ENCODE data around the gene OR2AK2. TPM values are rescaled to one million over a fixed set of nuclear protein-coding genes. Genes with fewer than 3 reads are reported as not detected.
A peak's percentile ranks its signal among the peaks of the same experiment; 100 is the strongest.
"Not testable (repeated sequence)": the region's sequence is repeated elsewhere in the genome, so short reads cannot be mapped to it uniquely, and the experiment has no call there.

The OR2AK2 gene
- 1 to 10 TPM in 2 of 8 experiments, under 1 TPM in 1, not detected in 5; 1.00 to 1.5 (median 1.1) TPM for total RNA-seq

- ATAC-seq (replicated peaks in 6 of 8) = no peak
- 0 to 84% (median 50%) methylated on average over 1 to 2 of the region's 2 CpGs for WGBS, 10 experiments
Observed at GRCh38 chr1:247964933-247965332, at the start of gene OR2AK2. OR2AK2 (plus strand) TSS chr1:247965233; CDS start chr1:247965377, 144 bp downstream.

GRCh38 chr1:247919952-247920351 lies 45.1 kb upstream of the OR2AK2 start, which contains the start of gene OR2T8:
OR2T8 (plus strand) TSS chr1:247920252; CDS start chr1:247921018, 766 bp downstream.
- H3K27ac ChIP-seq = no peak within 1 kb of the TSS
- H3K4me1 ChIP-seq (replicated peaks in 1 of 2) = no peaks in the 10 kb centered on the region
- ATAC-seq (replicated peaks in 6 of 8) = no peak
- whole genome bisulfite sequencing, 10 experiments = 22 to 86% (median 60%) methylated on average over 1 to 2 of the region's 2 CpGs; no CpG with 5 or more reads in 2 of the 10 experiments
- no peak within 1 kb of the TSS for H3K4me3 ChIP-seq
- in situ Hi-C loops (cut with MboI; ENCODE audit: low pct_unique_long_range_greater_than_20kb in 2 of 9, low sequenced_read_pairs in 9 of 9, unreplicated experiment in 9 of 9) = no loop called here

More at GRCh38 chr1:247964933-247965332, at the start of gene OR2AK2:
- Histone ChIP-seq H3K4me1 (replicated peaks in 1 of 2) (no peaks in the 10 kb centered on the region), H3K4me3 (no peak within 1 kb of the TSS), H3K27ac (no peak within 1 kb of the TSS)
- in situ Hi-C loops (cut with MboI; ENCODE audit: low pct_unique_long_range_greater_than_20kb in 2 of 9, low sequenced_read_pairs in 9 of 9, unreplicated experiment in 9 of 9) = no loop called here

DNA sequence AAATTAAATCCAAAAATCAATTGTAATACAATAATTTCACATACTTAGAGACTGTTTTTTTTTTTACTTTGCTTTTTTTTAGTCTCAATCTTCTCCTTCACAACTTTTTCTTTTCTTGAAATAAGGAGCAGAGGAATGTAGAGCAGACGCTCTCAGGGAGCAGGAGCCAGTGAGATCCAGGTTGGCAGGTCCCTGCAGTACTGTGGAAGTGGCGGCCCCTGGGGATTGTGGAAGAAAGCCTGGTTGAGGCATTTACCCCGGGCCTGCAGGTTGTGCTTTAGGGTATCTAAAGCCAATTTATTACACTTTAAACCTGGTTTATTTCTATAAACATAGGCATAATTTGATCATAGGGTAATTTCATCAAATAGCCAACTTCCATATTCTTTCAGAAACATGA lies 41.1 kb upstream of the OR2AK2 start:
- no peak for ATAC-seq (replicated peaks in 6 of 8)
- 7 to 67% (median 47%) methylated on average over 1 to 3 of the region's 3 CpGs; no CpG with 5 or more reads in 1 of the 10 experiments for WGBS, 10 experiments
- Histone ChIP-seq H3K4me1 (replicated peaks in 1 of 2) (no peaks in the 10 kb centered on the region), H3K4me3 (no peak overlapping the region), H3K27ac (no peak overlapping the region)
- in situ Hi-C loops (cut with MboI; ENCODE audit: low pct_unique_long_range_greater_than_20kb in 2 of 9, low sequenced_read_pairs in 9 of 9, unreplicated experiment in 9 of 9) = no loop called here

DNA sequence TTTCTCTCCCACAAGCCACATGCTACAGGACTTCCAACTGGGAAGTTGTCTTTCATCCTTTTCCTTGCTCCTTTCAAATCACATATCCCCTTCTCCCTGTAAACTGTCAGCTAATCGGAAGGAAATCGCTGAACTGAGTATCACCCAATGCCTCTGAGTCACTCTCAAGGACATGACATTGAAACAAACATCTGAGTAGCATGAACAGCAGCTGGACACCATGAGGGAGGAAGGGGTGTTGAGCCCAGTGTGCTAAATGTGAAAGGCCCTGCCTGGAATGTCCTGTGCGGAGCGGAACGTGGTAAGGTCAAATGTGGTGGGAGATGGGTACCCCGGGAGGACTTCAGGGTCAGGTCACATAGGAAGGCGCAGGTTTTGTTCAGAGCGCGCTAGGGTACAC lies 40.2 kb upstream of the OR2AK2 start, which contains the start of gene OR2AJ1:
Gene OR2AJ1, plus strand, starts transcription at position 22 of the 400 bp plus-strand sequence. CDS start 8,880 bp downstream, outside the sequence.
- no peak within 1 kb of the TSS for H3K4me3 ChIP-seq
- in situ Hi-C loops (cut with MboI; ENCODE audit: low pct_unique_long_range_greater_than_20kb in 2 of 9, low sequenced_read_pairs in 9 of 9, unreplicated experiment in 9 of 9) = no loop called here
- ATAC-seq (replicated peaks in 6 of 8) = no peak
- H3K4me1 ChIP-seq (replicated peaks in 1 of 2) = no peaks in the 10 kb centered on the region
- H3K27ac ChIP-seq = no peak within 1 kb of the TSS
- WGBS, 10 experiments = 0 to 100% (median 82%) methylated on average over 2 to 9 of the region's 9 CpGs; no CpG with 5 or more reads in 4 of the 10 experiments

GRCh38 chr1:247933989-247934388 lies 31.0 kb upstream of the OR2AK2 start:
- in situ Hi-C loops (cut with MboI; ENCODE audit: low pct_unique_long_range_greater_than_20kb in 2 of 9, low sequenced_read_pairs in 9 of 9, unreplicated experiment in 9 of 9) = no loop called here
- no peak overlapping the region for H3K4me3 ChIP-seq
- no peaks in the 10 kb centered on the region for H3K4me1 ChIP-seq (replicated peaks in 1 of 2)
- ATAC-seq (replicated peaks in 6 of 8) = no peak
- WGBS, 10 experiments = 0 to 94% (median 83%) methylated on average over 1 to 8 of the region's 8 CpGs; no CpG with 5 or more reads in 1 of the 10 experiments
- H3K27ac ChIP-seq = no peak overlapping the region

GRCh38 chr1:247935781-247936180 lies 29.3 kb upstream of the OR2AK2 start:
- H3K4me3 ChIP-seq = no peak overlapping the region
- H3K27ac ChIP-seq = no peak overlapping the region
- no peaks in the 10 kb centered on the region for H3K4me1 ChIP-seq (replicated peaks in 1 of 2)
- WGBS, 10 experiments = 50 to 95% (median 81%) methylated on average over 2 to 7 of the region's 9 CpGs; no CpG with 5 or more reads in 5 of the 10 experiments
- in situ Hi-C loops (cut with MboI; ENCODE audit: low pct_unique_long_range_greater_than_20kb in 2 of 9, low sequenced_read_pairs in 9 of 9, unreplicated experiment in 9 of 9) = no loop called here
- ATAC-seq (replicated peaks in 6 of 8) = no peak

DNA sequence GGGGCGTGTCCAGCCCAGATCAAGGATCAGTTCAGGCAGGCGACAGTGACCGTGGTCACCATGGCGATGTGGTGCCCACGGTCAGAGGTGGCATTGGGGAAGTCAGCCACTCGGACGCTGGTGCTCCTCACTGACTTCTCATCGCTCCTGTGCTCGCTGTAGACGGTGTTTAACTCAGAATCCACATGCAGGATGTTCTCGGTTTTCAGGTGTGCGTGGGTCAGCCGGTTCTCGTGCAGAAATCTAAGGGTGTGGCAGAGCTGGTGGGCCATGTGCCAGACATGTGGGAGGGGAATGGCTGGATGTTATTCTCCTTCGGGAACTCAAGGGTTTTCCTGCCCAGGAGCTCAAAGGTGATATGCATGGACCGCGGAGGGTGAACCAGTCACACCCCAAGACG lies 28.6 kb upstream of the OR2AK2 start:
- ATAC-seq (replicated peaks in 6 of 8) = no peak
- in situ Hi-C loops (cut with MboI; ENCODE audit: low pct_unique_long_range_greater_than_20kb in 2 of 9, low sequenced_read_pairs in 9 of 9, unreplicated experiment in 9 of 9) = no loop called here

GRCh38 chr1:247936965-247937734 lies 27.9 kb upstream of the OR2AK2 start:
- H3K4me1 ChIP-seq (replicated peaks in 1 of 2); in situ Hi-C loops (cut with MboI; ENCODE audit: low pct_unique_long_range_greater_than_20kb in 2 of 9, low sequenced_read_pairs in 9 of 9, unreplicated experiment in 9 of 9); H3K27ac ChIP-seq: not testable (repeated sequence)
- peak; percentile 26 to 99 (median 90) for ATAC-seq (replicated peaks in 6 of 8)
- peak overlapping the region; percentile 20 to 38 (median 32) for H3K4me3 ChIP-seq
- 0 to 40% (median 9%) methylated on average over 1 to 31 of the region's 44 CpGs; no CpG with 5 or more reads in 3 of the 10 experiments for WGBS, 10 experiments

More for the DNA sequence above, 28.6 kb upstream of the OR2AK2 start:
- WGBS, 10 experiments = 17 to 100% (median 85%) methylated on average over 1 to 16 of the region's 18 CpGs; no CpG with 5 or more reads in 3 of the 10 experiments
- no peaks in the 10 kb centered on the region for H3K4me1 ChIP-seq (replicated peaks in 1 of 2)
- no peak overlapping the region for H3K4me3 ChIP-seq
- H3K27ac ChIP-seq = no peak overlapping the region

- Histone ChIP-seq H3K4me1 (replicated peaks in 1 of 2) (no peaks in the 10 kb centered on the region), H3K4me3 (no peak overlapping the region), H3K27ac (no peak overlapping the region)
- no peak for ATAC-seq (replicated peaks in 6 of 8)
- WGBS, 10 experiments = 21 to 77% (median 57%) methylated on average over 3 to 6 of the region's 6 CpGs
- in situ Hi-C loops (cut with MboI; ENCODE audit: low pct_unique_long_range_greater_than_20kb in 2 of 9, low sequenced_read_pairs in 9 of 9, unreplicated experiment in 9 of 9) = no loop called here
Observed at GRCh38 chr1:247942624-247943023, 22.4 kb upstream of the OR2AK2 start.

GRCh38 chr1:247948558-247948957 lies 16.5 kb upstream of the OR2AK2 start, which contains the start of gene OR2L8:
OR2L8 (plus strand) TSS chr1:247948858; CDS start chr1:247948858, 0 bp downstream.
- WGBS, 10 experiments = 6 to 92% (median 64%) methylated on average over 1 to 3 of the region's 3 CpGs
- Histone ChIP-seq H3K4me1 (replicated peaks in 1 of 2) (no peaks in the 10 kb centered on the region), H3K27ac (no peak within 1 kb of the TSS), H3K4me3 (no peak within 1 kb of the TSS)
- no peak for ATAC-seq (replicated peaks in 6 of 8)
- in situ Hi-C loops (cut with MboI; ENCODE audit: low pct_unique_long_range_greater_than_20kb in 2 of 9, low sequenced_read_pairs in 9 of 9, unreplicated experiment in 9 of 9) = no loop called here

DNA sequence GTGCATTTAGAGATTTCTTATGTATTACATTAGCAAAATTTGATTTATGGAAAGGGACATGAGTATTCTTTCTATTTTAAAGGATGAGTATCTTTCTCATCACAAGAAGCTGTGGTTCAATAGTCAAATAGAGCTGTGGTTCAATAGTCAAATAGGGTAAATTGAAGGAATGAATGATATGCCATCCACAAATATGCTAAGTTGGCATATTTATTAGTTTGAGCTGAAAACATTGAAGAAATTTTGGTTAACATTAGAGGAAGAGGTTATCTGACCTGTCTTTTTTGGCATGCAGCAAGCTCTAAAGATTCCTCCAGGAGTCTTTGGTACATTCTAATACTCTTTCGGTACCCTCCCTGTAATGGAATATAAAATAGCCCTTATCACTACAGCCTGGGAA lies 11.6 kb upstream of the OR2AK2 start:
- in situ Hi-C loops (cut with MboI; ENCODE audit: low pct_unique_long_range_greater_than_20kb in 2 of 9, low sequenced_read_pairs in 9 of 9, unreplicated experiment in 9 of 9) = no loop called here
- Histone ChIP-seq H3K27ac (no peak overlapping the region), H3K4me3 (no peak overlapping the region), H3K4me1 (replicated peaks in 1 of 2) (no peaks in the 10 kb centered on the region)
- no peak for ATAC-seq (replicated peaks in 6 of 8)
- 20 to 100% (median 100%) methylated on average over 1 of the region's 1 CpG; no CpG with 5 or more reads in 1 of the 10 experiments for WGBS, 10 experiments

- Histone ChIP-seq H3K4me1 (replicated peaks in 1 of 2) (no peaks in the 10 kb centered on the region), H3K4me3 (no peak overlapping the region), H3K27ac (no peak overlapping the region)
- no peak for ATAC-seq (replicated peaks in 6 of 8)
- in situ Hi-C loops (cut with MboI; ENCODE audit: low pct_unique_long_range_greater_than_20kb in 2 of 9, low sequenced_read_pairs in 9 of 9, unreplicated experiment in 9 of 9) = no loop called here
- 0 to 40% (median 8%) methylated on average over 2 to 3 of the region's 3 CpGs for WGBS, 10 experiments
Observed at GRCh38 chr1:247961791-247962190, 3.2 kb upstream of the OR2AK2 start.

GRCh38 chr1:247962911-247963588 lies 2.0 kb upstream of the OR2AK2 start:
- H3K4me1 ChIP-seq (replicated peaks in 1 of 2) = no peaks in the 10 kb centered on the region
- no peak overlapping the region for H3K4me3 ChIP-seq
- WGBS, 10 experiments = 6 to 71% (median 29%) methylated on average over 2 to 4 of the region's 4 CpGs; no CpG with 5 or more reads in 2 of the 10 experiments
- in situ Hi-C loops (cut with MboI; ENCODE audit: low pct_unique_long_range_greater_than_20kb in 2 of 9, low sequenced_read_pairs in 9 of 9, unreplicated experiment in 9 of 9) = no loop called here
- H3K27ac ChIP-seq = no peak overlapping the region
- ATAC-seq (replicated peaks in 6 of 8) = no peak
